GM12891 (cell line): ENCODE measurements around the gene PPIP5K1.

Experiments used
- DNase-seq: peaks from one replicate; pipeline ENCODE4 v3.0.0; 2011; ENCODE audit warnings: low spot score; ENCODE audit not compliant: insufficient read length
- FAIRE-seq: peaks from 2 replicates; lab custom pipeline; 2011; peaks lifted over from hg19 to GRCh38; lab: Jason Lieb, UNC
- PAX5 ChIP-seq: IDR thresholded peaks from 2 replicates; pipeline ENCODE4 v1.6.1; 2011; ENCODE audit warnings: low read length, moderate library complexity, mild to moderate bottlenecking; ENCODE audit not compliant: insufficient read depth, severe bottlenecking
- POLR2A ChIP-seq: IDR thresholded peaks from 2 replicates; pipeline ENCODE4 v1.6.1; 2011; ENCODE audit warnings: low read depth, low read length, control low read depth
- POLR2AphosphoS5 ChIP-seq: IDR thresholded peaks from 2 replicates; pipeline ENCODE4 v1.6.1; 2011; ENCODE audit warnings: low read depth, low read length, control low read depth
- POU2F2 ChIP-seq: IDR thresholded peaks from 2 replicates; pipeline ENCODE4 v1.6.1; 2011; ENCODE audit warnings: low read depth, mild to moderate bottlenecking, control low read depth, low read length, moderate library complexity
- SPI1 ChIP-seq: IDR thresholded peaks from 2 replicates; pipeline ENCODE4 v1.6.1; 2011; ENCODE audit warnings: low read depth, low read length, control low read depth
- TAF1 ChIP-seq: IDR thresholded peaks from 2 replicates; pipeline ENCODE4 v1.6.1; 2011; ENCODE audit warnings: low read depth, low read length, control low read depth

Gene PPIP5K1

DNA sequence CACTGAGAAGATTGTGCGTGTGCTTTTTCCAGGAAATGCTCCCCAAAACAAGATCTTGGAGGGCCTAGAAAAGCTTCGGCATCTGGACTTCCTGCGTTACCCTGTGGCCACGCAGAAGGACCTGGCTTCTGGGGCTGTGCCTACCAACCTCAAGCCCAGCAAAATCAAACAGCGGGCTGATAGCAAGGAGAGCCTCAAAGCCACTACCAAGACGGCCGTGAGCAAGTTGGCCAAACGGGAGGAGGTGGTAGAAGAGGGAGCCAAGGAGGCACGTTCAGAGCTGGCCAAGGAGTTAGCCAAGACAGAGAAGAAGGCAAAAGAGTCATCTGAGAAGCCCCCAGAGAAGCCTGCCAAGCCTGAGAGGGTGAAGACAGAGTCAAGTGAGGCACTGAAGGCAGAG, 67.8 kb downstream of the PPIP5K1 start:
- DNase-seq (no peak), FAIRE-seq (no peak)
- TF ChIP-seq POU2F2: no peak
- TF ChIP-seq PAX5: no peak
- TF ChIP-seq SPI1: no peak
- TF ChIP-seq POLR2A: no peak
- TF ChIP-seq TAF1: no peak
- TF ChIP-seq POLR2AphosphoS5: no peak

- no peak for FAIRE-seq
- TF ChIP-seq SPI1 (no peak), POU2F2 (no peak), POLR2AphosphoS5 (no peak), PAX5 (no peak), TAF1 (no peak), POLR2A (no peak)
- no peak for DNase-seq
Observed at GRCh38 chr15:43521419-43521818, 68.6 kb downstream of the PPIP5K1 start.

- no peak for FAIRE-seq
- TF ChIP-seq POLR2A: no peak
- no peak for TF ChIP-seq POU2F2
- TF ChIP-seq POLR2AphosphoS5: no peak
- TF ChIP-seq TAF1: no peak
- TF ChIP-seq SPI1: no peak
- TF ChIP-seq PAX5: no peak
- no peak for DNase-seq
Observed at GRCh38 chr15:43520138-43520537, 69.9 kb downstream of the PPIP5K1 start.

DNA sequence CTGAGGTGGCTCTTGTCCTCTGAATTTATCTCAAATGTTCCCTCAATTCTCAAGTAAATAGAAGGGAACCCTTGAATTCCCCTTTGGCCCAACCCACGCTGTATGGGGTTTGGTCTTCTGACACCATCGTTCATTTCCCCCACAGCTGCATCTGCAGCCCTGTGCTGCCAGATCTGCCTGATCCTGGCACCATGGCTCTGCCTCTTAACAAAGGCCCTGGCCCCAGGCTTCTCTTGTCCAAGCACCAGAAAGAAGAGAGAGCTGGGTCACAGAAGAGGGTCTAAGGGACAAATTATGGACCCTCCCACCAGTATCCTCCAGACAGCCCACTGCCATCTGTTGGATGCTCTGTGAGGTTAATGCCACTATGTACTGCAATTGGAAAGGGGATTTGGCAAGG, 70.8 kb downstream of the PPIP5K1 start:
- TF ChIP-seq POU2F2 (no peak), TAF1 (no peak), POLR2A (no peak), SPI1 (no peak), PAX5 (no peak), POLR2AphosphoS5 (no peak)
- no peak for DNase-seq
- no peak for FAIRE-seq

DNA sequence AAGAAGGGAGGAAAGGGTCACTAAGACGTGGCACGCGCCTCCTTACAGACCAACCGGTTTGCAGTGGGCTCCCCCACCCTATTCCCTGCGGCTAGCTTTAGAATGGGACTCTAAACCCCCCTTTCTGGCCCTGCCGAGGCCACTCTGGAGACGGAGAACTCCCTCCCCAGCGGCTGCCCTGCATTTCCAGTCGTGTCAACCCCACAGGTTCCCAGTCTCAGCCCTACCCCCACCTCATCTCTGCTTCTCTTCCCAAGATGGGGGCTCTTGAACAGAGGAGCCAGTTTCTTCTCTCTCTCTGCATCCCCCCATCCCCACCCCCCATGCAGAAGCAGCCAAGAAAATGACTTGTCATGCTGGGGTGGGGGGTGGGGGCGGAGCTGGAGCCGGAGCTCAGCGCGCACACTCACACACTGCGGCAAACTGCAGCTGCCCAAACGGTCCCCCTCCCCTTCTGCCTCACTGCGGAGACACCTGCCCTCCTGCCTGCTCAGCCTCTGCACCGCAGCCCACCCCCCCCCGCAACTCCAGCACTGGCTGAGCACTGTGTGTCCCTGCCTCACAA, 71.7 kb downstream of the PPIP5K1 start:
- DNase-seq: no peak
- TF ChIP-seq POU2F2 (no peak), POLR2A (no peak), TAF1 (no peak), SPI1 (no peak), POLR2AphosphoS5 (no peak), PAX5 (no peak)
- FAIRE-seq: peak; percentile 55

DNA sequence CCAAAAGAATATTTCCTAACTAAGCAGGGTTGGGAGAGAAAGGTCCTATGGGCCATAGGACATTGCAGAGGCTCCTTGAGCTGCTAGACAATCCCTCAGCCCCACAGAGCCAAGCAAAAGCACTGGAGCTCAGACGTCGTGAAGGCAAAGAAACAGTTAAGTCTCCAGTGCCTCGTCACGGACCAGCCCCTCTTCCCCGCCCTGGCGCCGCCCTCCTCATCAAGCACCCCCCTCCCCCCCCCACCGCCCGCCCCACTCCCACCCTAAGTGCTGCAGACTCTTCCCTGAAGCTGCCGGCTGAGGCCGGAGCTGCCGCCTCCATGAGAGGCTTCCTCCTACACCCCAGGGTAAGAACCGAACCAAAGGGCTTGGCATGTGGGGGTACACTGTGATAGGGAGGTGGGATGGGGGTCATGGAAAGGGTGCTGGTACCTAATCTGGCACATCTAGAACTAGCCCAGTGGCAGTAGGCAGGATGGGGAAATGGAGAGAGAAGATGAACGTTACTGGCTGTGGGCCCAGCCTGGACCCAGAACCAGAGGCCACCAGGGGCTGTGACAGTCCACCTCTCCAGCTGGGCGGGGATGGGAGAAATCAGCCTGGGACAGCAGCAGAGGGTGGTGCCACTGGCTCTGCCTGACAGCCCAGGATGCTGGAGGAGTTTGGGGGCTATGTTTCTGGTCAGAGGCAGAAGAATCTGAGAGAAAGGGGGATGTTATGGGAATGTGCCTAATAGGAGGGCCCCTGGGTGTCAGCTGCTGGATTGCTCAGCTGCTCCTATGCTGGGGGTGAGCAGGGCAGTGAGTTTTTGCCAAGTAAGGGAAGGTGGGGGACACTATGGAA, 72.4 kb downstream of the PPIP5K1 start, which contains the start of gene MAP1A:
Gene MAP1A, plus strand, starts transcription at position 255 of the 843 bp plus-strand sequence. CDS start 3,866 bp downstream, outside the sequence.
- FAIRE-seq (no peak), DNase-seq (no peak)
- TF ChIP-seq SPI1 (no peak), TAF1 (no peak), POLR2A (no peak), POU2F2 (no peak), PAX5 (no peak), POLR2AphosphoS5 (no peak)

- no peak for DNase-seq
- no peak for TF ChIP-seq PAX5
- no peak for TF ChIP-seq TAF1
- no peak for TF ChIP-seq POU2F2
- no peak for TF ChIP-seq POLR2AphosphoS5
- TF ChIP-seq SPI1: no peak
- TF ChIP-seq POLR2A: no peak
- FAIRE-seq: no peak
Observed at GRCh38 chr15:43516801-43517353, 73.1 kb downstream of the PPIP5K1 start.

DNA sequence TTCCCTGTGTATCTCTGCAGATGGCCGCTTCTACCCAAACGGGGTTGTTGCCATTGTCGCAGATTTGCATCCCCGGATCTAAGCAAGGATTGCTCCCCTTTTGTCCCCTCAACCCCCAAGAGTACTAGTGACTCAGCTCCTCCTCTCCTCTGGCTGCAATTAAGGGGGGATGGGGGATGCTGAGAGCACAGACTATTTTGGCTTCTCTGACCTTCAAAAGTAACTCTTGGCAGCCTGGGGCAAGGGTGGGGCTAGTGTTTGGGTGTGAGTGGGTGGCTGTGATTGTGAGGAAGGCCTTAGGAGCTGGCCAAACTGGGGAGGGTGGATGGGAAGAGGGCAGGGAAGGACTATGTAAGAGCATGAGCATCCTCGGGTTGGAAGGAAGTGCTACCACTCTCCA, 73.8 kb downstream of the PPIP5K1 start:
- no peak for DNase-seq
- TF ChIP-seq TAF1 (no peak), SPI1 (no peak)
- no peak for FAIRE-seq

DNA sequence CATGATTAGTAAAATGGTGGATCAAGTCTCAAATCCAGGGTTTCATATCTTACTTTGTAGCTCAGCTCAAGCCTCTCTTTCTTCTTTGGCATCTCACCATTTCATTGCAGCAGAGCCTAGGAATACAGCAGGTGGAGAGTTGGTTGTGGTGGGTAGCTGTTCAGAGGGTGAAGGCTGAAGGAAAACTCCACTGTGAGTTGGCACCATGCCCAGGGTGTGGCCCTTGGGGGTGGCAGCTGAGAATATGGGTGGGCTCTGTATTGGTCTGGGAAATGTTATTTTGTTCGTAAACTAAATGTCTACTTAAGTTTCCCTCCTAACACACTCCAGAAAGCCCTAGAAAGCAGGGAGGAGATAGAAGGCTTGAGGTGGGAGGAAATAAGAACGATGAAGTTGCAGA, 74.3 kb downstream of the PPIP5K1 start:
- TF ChIP-seq PAX5: no peak
- no peak for TF ChIP-seq POLR2A
- FAIRE-seq (no peak), DNase-seq (no peak)
